GM12878 (cell line): ENCODE data around the gene CUL9. TPM values are rescaled to one million over a fixed set of nuclear protein-coding genes. Genes with fewer than 3 reads are reported as not detected.

ENCODE experiments used
- ATF2 ChIP-seq: IDR thresholded peaks from 2 replicates; pipeline ENCODE4 v1.6.1; 2012; ENCODE audit warnings: low read length, inconsistent platforms
- BCL11A ChIP-seq: IDR thresholded peaks from 2 replicates; pipeline ENCODE4 v1.6.1; 2011; ENCODE audit warnings: low read depth, low read length
- HDAC6 ChIP-seq: fragments of 200-600 bp; sonication (generic); IDR thresholded peaks from one replicate; pipeline ENCODE4 v1.8.0; 2017; ENCODE audit warnings: antibody characterized with exemption; ENCODE audit not compliant: unreplicated experiment
- KDM1A ChIP-seq: fragments of 200-600 bp; sonication (generic); IDR thresholded peaks from 2 replicates; pipeline ENCODE4 v1.6.1; 2016; ENCODE audit warnings: borderline replicate concordance
- MTA2 ChIP-seq: fragments of 450-650 bp; IDR thresholded peaks from 2 replicates; pipeline ENCODE4 v1.6.1; 2016; ENCODE audit warnings: low read depth, mild to moderate bottlenecking, moderate library complexity
- REST ChIP-seq: IDR thresholded peaks from 2 replicates; pipeline ENCODE4 v1.6.1; 2012; ENCODE audit warnings: mild to moderate bottlenecking, low read depth, low read length
- SPI1 ChIP-seq: IDR thresholded peaks from 2 replicates; pipeline ENCODE4 v1.6.1; 2011; ENCODE audit warnings: low read depth, mild to moderate bottlenecking, low read length, moderate library complexity, borderline replicate concordance; ENCODE audit not compliant: insufficient read depth
- TAF1 ChIP-seq: IDR thresholded peaks from 2 replicates; pipeline ENCODE4 v1.6.1; 2011; ENCODE audit warnings: mild to moderate bottlenecking, low read depth, low read length, borderline replicate concordance
- YY1 ChIP-seq: IDR thresholded peaks from 2 replicates; pipeline ENCODE4 v1.6.1; 2011; ENCODE audit warnings: low read depth, mild to moderate bottlenecking, low read length
- ZNF207 ChIP-seq: fragments of 450-650 bp; IDR thresholded peaks from 2 replicates; pipeline ENCODE4 v1.6.1; 2014; ENCODE audit warnings: antibody characterized with exemption, mild to moderate bottlenecking, borderline replicate concordance
- polyA plus RNA-seq, 11 experiments: library from polyadenylated mRNA; depleted of rRNA in 4 of 11; unstranded in 6 of 11; stranded (reverse) in 5 of 11; fragments of >200 nt; fragmentation: Nextera tagmentation in 4 of 11; fragmentation: Illumina TruSeq in 1 of 11; extraction: Ambion mirVana in 4 of 11; extraction: Trizol in 1 of 11; gene quantifications; 1 replicate in 1 of 11; 2 replicates in 10 of 11; pipeline versions ENCODE4 v1.2.1 to v1.2.3, GENCODE V29; 2011 to 2016; ENCODE audit warnings: inconsistent platforms in 2 of 11, missing spikeins in 2 of 11, low read depth in 1 of 11
- total RNA-seq, 4 experiments: library from RNA; depleted of rRNA in 3 of 4; stranded (reverse); fragments of >200 nt in 3 of 4; fragmentation: Illumina TruSeq in 1 of 4; extraction: Trizol in 1 of 4; gene quantifications; 2 replicates each; pipeline versions ENCODE4 v1.2.1 to v1.2.3, GENCODE V29; 2013 to 2021
- TF ChIP-seq, protein P1 (sequence below): IDR thresholded peaks from 2 replicates; pipeline ENCODE4 v1.6.1; 2012; ENCODE audit warnings: improper control_type of control experiment, low read depth, low read length; ENCODE audit not compliant: insufficient replicate concordance
- TF ChIP-seq, protein P2 (sequence below): fragments of 450-650 bp; formaldehyde crosslinking; IDR thresholded peaks from 2 replicates; pipeline ENCODE4 v1.5.0; 2022; ENCODE audit warnings: mild to moderate bottlenecking, missing genetic modification characterization
- TF ChIP-seq, protein P3 (sequence below): fragments of 450-650 bp; IDR thresholded peaks from 2 replicates; pipeline ENCODE4 v1.6.1; 2017; ENCODE audit warnings: borderline replicate concordance

The CUL9 gene
- total and polyA plus RNA-seq, 10 of the 15 experiments (the other 5 are each of a cell fraction or from before 2014, with no cell fraction given): 1.2 to 48.3 (median 17.2) TPM

GRCh38 chr6:43174263-43175112, 7.5 kb upstream of the CUL9 start (continued):
- TF ChIP-seq ATF2: no peak
- no peak for TF ChIP-seq HDAC6
- TF ChIP-seq, protein P1, sequence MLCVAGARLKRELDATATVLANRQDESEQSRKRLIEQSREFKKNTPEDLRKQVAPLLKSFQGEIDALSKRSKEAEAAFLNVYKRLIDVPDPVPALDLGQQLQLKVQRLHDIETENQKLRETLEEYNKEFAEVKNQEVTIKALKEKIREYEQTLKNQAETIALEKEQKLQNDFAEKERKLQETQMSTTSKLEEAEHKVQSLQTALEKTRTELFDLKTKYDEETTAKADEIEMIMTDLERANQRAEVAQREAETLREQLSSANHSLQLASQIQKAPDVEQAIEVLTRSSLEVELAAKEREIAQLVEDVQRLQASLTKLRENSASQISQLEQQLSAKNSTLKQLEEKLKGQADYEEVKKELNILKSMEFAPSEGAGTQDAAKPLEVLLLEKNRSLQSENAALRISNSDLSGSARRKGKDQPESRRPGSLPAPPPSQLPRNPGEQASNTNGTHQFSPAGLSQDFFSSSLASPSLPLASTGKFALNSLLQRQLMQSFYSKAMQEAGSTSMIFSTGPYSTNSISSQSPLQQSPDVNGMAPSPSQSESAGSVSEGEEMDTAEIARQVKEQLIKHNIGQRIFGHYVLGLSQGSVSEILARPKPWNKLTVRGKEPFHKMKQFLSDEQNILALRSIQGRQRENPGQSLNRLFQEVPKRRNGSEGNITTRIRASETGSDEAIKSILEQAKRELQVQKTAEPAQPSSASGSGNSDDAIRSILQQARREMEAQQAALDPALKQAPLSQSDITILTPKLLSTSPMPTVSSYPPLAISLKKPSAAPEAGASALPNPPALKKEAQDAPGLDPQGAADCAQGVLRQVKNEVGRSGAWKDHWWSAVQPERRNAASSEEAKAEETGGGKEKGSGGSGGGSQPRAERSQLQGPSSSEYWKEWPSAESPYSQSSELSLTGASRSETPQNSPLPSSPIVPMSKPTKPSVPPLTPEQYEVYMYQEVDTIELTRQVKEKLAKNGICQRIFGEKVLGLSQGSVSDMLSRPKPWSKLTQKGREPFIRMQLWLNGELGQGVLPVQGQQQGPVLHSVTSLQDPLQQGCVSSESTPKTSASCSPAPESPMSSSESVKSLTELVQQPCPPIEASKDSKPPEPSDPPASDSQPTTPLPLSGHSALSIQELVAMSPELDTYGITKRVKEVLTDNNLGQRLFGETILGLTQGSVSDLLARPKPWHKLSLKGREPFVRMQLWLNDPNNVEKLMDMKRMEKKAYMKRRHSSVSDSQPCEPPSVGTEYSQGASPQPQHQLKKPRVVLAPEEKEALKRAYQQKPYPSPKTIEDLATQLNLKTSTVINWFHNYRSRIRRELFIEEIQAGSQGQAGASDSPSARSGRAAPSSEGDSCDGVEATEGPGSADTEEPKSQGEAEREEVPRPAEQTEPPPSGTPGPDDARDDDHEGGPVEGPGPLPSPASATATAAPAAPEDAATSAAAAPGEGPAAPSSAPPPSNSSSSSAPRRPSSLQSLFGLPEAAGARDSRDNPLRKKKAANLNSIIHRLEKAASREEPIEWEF: no peak
- TF ChIP-seq REST: no peak
- TF ChIP-seq, protein P2, sequence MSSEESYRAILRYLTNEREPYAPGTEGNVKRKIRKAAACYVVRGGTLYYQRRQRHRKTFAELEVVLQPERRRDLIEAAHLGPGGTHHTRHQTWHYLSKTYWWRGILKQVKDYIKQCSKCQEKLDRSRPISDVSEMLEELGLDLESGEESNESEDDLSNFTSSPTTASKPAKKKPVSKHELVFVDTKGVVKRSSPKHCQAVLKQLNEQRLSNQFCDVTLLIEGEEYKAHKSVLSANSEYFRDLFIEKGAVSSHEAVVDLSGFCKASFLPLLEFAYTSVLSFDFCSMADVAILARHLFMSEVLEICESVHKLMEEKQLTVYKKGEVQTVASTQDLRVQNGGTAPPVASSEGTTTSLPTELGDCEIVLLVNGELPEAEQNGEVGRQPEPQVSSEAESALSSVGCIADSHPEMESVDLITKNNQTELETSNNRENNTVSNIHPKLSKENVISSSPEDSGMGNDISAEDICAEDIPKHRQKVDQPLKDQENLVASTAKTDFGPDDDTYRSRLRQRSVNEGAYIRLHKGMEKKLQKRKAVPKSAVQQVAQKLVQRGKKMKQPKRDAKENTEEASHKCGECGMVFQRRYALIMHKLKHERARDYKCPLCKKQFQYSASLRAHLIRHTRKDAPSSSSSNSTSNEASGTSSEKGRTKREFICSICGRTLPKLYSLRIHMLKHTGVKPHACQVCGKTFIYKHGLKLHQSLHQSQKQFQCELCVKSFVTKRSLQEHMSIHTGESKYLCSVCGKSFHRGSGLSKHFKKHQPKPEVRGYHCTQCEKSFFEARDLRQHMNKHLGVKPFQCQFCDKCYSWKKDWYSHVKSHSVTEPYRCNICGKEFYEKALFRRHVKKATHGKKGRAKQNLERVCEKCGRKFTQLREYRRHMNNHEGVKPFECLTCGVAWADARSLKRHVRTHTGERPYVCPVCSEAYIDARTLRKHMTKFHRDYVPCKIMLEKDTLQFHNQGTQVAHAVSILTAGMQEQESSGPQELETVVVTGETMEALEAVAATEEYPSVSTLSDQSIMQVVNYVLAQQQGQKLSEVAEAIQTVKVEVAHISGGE (CRISPR knock-in tag): no peak
- TF ChIP-seq MTA2: peak; percentile 36; the same call in 1 of the 2 replicates
- no peak for TF ChIP-seq YY1
- TF ChIP-seq SPI1: peak; percentile 68
- no peak for TF ChIP-seq KDM1A
- TF ChIP-seq, protein P3, sequence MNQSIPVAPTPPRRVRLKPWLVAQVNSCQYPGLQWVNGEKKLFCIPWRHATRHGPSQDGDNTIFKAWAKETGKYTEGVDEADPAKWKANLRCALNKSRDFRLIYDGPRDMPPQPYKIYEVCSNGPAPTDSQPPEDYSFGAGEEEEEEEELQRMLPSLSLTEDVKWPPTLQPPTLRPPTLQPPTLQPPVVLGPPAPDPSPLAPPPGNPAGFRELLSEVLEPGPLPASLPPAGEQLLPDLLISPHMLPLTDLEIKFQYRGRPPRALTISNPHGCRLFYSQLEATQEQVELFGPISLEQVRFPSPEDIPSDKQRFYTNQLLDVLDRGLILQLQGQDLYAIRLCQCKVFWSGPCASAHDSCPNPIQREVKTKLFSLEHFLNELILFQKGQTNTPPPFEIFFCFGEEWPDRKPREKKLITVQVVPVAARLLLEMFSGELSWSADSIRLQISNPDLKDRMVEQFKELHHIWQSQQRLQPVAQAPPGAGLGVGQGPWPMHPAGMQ: no peak
- TF ChIP-seq ZNF207: 0 out of 2 replicates have a peak, but pooled peaks have one; percentile 35
- TF ChIP-seq BCL11A: no peak
- no peak for TF ChIP-seq TAF1
